Keratinocyte (primary cell): ENCODE results near the gene GALNT13. TPM values are rescaled to one million over a fixed set of nuclear protein-coding genes. Genes with fewer than 3 reads are reported as not detected.

ENCODE experiments used
- DNase-seq: peaks from one replicate; pipeline ENCODE4 v3.0.0-alpha.2; 2011; ENCODE audit warnings: low read depth, missing footprints, low spot score
- FAIRE-seq: peaks from 2 replicates; lab custom pipeline; 2011; peaks lifted over from hg19 to GRCh38; lab: Jason Lieb, UNC
- H2AFZ ChIP-seq: 2 replicates; pipeline ENCODE4 v1.6.0; 2012; ENCODE audit warnings: low read length, control low read depth, inconsistent platforms; ENCODE audit not compliant: control insufficient read depth
- H3K27ac ChIP-seq: 2 replicates; pipeline ENCODE4 v1.5.1; 2011; ENCODE audit warnings: low read length; ENCODE audit not compliant: control insufficient read depth, insufficient read depth
- H3K27me3 ChIP-seq: 3 replicates; pipeline ENCODE4 v1.6.0; 2011; ENCODE audit warnings: low read length; ENCODE audit not compliant: control insufficient read depth, insufficient read depth; ENCODE audit errors: extremely low read depth
- H3K36me3 ChIP-seq, 2 experiments: 2 replicates in 1 of 2; 3 replicates in 1 of 2; pipeline ENCODE4 v1.5.1; 2011; ENCODE audit warnings: low read length in 2 of 2, mild to moderate bottlenecking in 1 of 2; ENCODE audit not compliant: control insufficient read depth in 2 of 2, insufficient read depth in 2 of 2; ENCODE audit errors: extremely low read depth in 1 of 2
- H3K4me1 ChIP-seq: 3 replicates; pipeline ENCODE4 v1.5.1; 2011; ENCODE audit warnings: low read length; ENCODE audit not compliant: control insufficient read depth, insufficient read depth; ENCODE audit errors: extremely low read depth
- H3K4me2 ChIP-seq: 3 replicates; pipeline ENCODE4 v1.6.0; 2011; ENCODE audit warnings: low read depth, low read length; ENCODE audit not compliant: control insufficient read depth, insufficient read depth; ENCODE audit errors: extremely low read depth
- H3K4me3 ChIP-seq, 3 experiments: fragments of 200-600 bp in 1 of 3; sonication (generic) in 1 of 3; 2 replicates in 2 of 3; 3 replicates in 1 of 3; pipeline ENCODE4 v1.5.1; 2011 to 2016; ENCODE audit warnings: low read length in 3 of 3, mild to moderate bottlenecking in 3 of 3, control low read depth in 2 of 3, inconsistent platforms in 1 of 3, low read depth in 1 of 3, mixed read lengths in 1 of 3, mixed run types in 1 of 3, moderate library complexity in 1 of 3; ENCODE audit not compliant: control insufficient read depth in 2 of 3, insufficient read depth in 2 of 3; ENCODE audit errors: extremely low read depth in 1 of 3
- H3K79me2 ChIP-seq: 2 replicates; pipeline ENCODE4 v1.6.0; 2012; ENCODE audit warnings: low read length; ENCODE audit not compliant: control insufficient read depth, insufficient read depth
- H3K9ac ChIP-seq: 3 replicates; pipeline ENCODE4 v1.6.0; 2011; ENCODE audit warnings: low read length; ENCODE audit not compliant: control insufficient read depth, insufficient read depth; ENCODE audit errors: extremely low read depth
- H3K9me1 ChIP-seq: 3 replicates; pipeline ENCODE4 v1.6.0; 2011; ENCODE audit warnings: low read length; ENCODE audit not compliant: control insufficient read depth, insufficient read depth; ENCODE audit errors: extremely low read depth
- H3K9me3 ChIP-seq: 2 replicates; pipeline ENCODE4 v1.5.1; 2012; ENCODE audit warnings: low read depth, low read length; ENCODE audit not compliant: control insufficient read depth
- H4K20me1 ChIP-seq: 3 replicates; pipeline ENCODE4 v1.6.0; 2011; ENCODE audit warnings: low read length; ENCODE audit not compliant: control insufficient read depth, insufficient read depth; ENCODE audit errors: extremely low read depth
- EZH2 ChIP-seq: IDR thresholded peaks from one replicate; pipeline ENCODE4 v1.6.1; 2012; ENCODE audit warnings: inconsistent platforms, mild to moderate bottlenecking, low read length, moderate library complexity
- dilution Hi-C: fragments of 300-500 bp; cut with MboI; formaldehyde crosslinking; loops from one replicate; pipeline ENCODE4 v1.7.0; 2020; ENCODE audit warnings: low sequenced_read_pairs; ENCODE audit not compliant: extremely low pct_ligation_motif_present
- polyA plus RNA-seq, 5 experiments: library from polyadenylated mRNA; depleted of rRNA in 3 of 5; stranded (reverse) in 3 of 5; stranded (forward) in 1 of 5; unstranded in 1 of 5; fragments of >200 nt; gene quantifications; 1 replicate in 1 of 5; 2 replicates in 3 of 5; 3 replicates in 1 of 5; pipeline versions ENCODE4 v1.2.1 to v1.2.3, GENCODE V29; 2011 to 2012; ENCODE audit warnings: missing spikeins in 2 of 5, low read depth in 1 of 5, low replicate concordance in 1 of 5
- TF ChIP-seq, protein P1 (sequence below), 3 experiments: IDR thresholded peaks in 1 of 3; conservative IDR thresholded peaks in 1 of 3; optimal IDR thresholded peaks in 1 of 3; 2 replicates in 2 of 3; 3 replicates in 1 of 3; pipeline versions ENCODE3 to v1.5.1; 2011; ENCODE audit warnings: low read length in 3 of 3, mild to moderate bottlenecking in 3 of 3, moderate library complexity in 2 of 3, control low read depth in 1 of 3, inconsistent platforms in 1 of 3; ENCODE audit not compliant: insufficient read depth in 2 of 3; ENCODE audit errors: extremely low read depth in 1 of 3

Gene GALNT13
- polyA plus RNA-seq, 1 donor (not counting 4 experiments of a cell fraction or from before 2014, with no cell fraction given) = not detected

DNA sequence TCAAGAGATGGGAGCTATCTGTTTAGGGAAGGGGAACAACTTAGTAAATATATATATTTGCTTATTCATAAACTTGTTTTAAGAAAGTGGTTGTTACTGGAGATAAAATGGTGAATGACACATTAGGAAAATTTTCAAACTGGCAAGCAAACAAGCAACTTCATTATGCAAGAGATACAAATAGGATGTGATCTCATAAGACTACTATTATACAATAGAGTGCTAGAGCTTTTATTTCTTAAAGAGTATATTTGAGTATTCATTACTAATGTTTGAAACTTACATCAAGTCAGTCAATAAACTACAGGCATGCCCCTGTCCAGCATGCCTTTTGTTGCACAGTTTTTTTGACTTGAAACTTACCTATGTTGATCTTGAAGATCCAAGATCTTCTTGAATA, 471.6 kb downstream of the GALNT13 start:
- no peaks in the 10 kb centered on the region for H3K9me1 ChIP-seq
- TF ChIP-seq, protein P1, sequence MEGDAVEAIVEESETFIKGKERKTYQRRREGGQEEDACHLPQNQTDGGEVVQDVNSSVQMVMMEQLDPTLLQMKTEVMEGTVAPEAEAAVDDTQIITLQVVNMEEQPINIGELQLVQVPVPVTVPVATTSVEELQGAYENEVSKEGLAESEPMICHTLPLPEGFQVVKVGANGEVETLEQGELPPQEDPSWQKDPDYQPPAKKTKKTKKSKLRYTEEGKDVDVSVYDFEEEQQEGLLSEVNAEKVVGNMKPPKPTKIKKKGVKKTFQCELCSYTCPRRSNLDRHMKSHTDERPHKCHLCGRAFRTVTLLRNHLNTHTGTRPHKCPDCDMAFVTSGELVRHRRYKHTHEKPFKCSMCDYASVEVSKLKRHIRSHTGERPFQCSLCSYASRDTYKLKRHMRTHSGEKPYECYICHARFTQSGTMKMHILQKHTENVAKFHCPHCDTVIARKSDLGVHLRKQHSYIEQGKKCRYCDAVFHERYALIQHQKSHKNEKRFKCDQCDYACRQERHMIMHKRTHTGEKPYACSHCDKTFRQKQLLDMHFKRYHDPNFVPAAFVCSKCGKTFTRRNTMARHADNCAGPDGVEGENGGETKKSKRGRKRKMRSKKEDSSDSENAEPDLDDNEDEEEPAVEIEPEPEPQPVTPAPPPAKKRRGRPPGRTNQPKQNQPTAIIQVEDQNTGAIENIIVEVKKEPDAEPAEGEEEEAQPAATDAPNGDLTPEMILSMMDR (optimal IDR thresholded peaks at IDR 0.05 in 1 of 3, IDR thresholded peaks at IDR 0.05 in 1 of 3, conservative IDR thresholded peaks at IDR 0.05 in 1 of 3; ENCODE audit: extremely low read depth in 1 of 3, insufficient read depth in 2 of 3, low read length in 3 of 3) = no peak
- TF ChIP-seq EZH2 = no peak

DNA sequence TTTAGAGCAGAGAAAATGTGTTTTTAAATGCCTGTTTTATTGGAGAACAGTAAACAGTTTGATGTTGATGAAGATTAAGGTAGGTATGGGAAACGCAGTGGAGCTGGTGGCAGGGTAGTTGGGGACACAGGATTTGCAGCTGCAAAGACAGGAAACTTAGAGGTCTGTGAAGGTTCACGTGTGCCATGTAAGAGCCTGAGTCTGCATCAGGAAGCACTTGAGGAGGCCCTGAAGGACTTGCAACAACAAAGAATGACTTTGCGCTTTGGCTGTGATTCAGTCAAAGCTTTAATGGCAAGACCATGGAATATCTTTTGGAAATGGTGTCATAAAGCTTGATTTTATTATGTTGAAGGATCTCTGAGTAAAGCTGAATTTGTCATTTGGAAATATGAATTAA, 479.2 kb downstream of the GALNT13 start:
- no peak for DNase-seq
- Histone ChIP-seq H3K9me1 (no peaks in the 10 kb centered on the region), H3K27me3 (no peaks in the 10 kb centered on the region), H2AFZ (no peak overlapping the region), H3K36me3 (no peaks in the 10 kb centered on the region), H3K9me3 (no peaks in the 10 kb centered on the region), H3K4me1 (no peaks in the 10 kb centered on the region), H3K9ac (no peak overlapping the region), H3K79me2 (no peaks in the 10 kb centered on the region), H4K20me1 (no peaks in the 10 kb centered on the region), H3K27ac (no peak overlapping the region), H3K4me3 (no peak overlapping the region), H3K4me2 (no peak overlapping the region)
- TF ChIP-seq, protein P1 (optimal IDR thresholded peaks at IDR 0.05 in 1 of 3, IDR thresholded peaks at IDR 0.05 in 1 of 3, conservative IDR thresholded peaks at IDR 0.05 in 1 of 3; ENCODE audit: extremely low read depth in 1 of 3, insufficient read depth in 2 of 3, low read length in 3 of 3) = no peak
- no peak for TF ChIP-seq EZH2
- no peak for FAIRE-seq
- dilution Hi-C loops = no loop called here

More for the DNA sequence above, 471.6 kb downstream of the GALNT13 start:
- dilution Hi-C loops = no loop called here
- DNase-seq (no peak), FAIRE-seq (no peak)
- Histone ChIP-seq H3K27me3 (no peaks in the 10 kb centered on the region), H2AFZ (no peak overlapping the region), H4K20me1 (no peaks in the 10 kb centered on the region), H3K4me3 (no peak overlapping the region), H3K9ac (no peak overlapping the region), H3K4me2 (no peak overlapping the region), H3K4me1 (no peaks in the 10 kb centered on the region), H3K9me3 (no peaks in the 10 kb centered on the region), H3K27ac (no peak overlapping the region), H3K79me2 (no peaks in the 10 kb centered on the region), H3K36me3 (no peaks in the 10 kb centered on the region)
